ENCODE results near the gene GMCL1. TPM values are rescaled to one million over a fixed set of nuclear protein-coding genes. Genes with fewer than 3 reads are reported as not detected.
"Not testable (repeated sequence)": the region's sequence is repeated elsewhere in the genome, so short reads cannot be mapped to it uniquely, and the experiment has no call there.

The GMCL1 gene, protein sequence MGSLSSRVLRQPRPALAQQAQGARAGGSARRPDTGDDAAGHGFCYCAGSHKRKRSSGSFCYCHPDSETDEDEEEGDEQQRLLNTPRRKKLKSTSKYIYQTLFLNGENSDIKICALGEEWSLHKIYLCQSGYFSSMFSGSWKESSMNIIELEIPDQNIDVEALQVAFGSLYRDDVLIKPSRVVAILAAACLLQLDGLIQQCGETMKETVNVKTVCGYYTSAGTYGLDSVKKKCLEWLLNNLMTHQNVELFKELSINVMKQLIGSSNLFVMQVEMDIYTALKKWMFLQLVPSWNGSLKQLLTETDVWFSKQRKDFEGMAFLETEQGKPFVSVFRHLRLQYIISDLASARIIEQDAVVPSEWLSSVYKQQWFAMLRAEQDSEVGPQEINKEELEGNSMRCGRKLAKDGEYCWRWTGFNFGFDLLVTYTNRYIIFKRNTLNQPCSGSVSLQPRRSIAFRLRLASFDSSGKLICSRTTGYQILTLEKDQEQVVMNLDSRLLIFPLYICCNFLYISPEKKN
- 8.2 and 11.0 TPM in 2 replicates for total RNA-seq (2014; rRNA removed; shearing (Covaris generic))
- 17.0 and 19.9 TPM in 2 replicates for polyA plus RNA-seq (2015; cell fraction: cytosol; rRNA removed)
- 11.5 and 14.2 TPM in 2 replicates for polyA plus RNA-seq (2015; cell fraction: nucleus; rRNA removed)

DNA sequence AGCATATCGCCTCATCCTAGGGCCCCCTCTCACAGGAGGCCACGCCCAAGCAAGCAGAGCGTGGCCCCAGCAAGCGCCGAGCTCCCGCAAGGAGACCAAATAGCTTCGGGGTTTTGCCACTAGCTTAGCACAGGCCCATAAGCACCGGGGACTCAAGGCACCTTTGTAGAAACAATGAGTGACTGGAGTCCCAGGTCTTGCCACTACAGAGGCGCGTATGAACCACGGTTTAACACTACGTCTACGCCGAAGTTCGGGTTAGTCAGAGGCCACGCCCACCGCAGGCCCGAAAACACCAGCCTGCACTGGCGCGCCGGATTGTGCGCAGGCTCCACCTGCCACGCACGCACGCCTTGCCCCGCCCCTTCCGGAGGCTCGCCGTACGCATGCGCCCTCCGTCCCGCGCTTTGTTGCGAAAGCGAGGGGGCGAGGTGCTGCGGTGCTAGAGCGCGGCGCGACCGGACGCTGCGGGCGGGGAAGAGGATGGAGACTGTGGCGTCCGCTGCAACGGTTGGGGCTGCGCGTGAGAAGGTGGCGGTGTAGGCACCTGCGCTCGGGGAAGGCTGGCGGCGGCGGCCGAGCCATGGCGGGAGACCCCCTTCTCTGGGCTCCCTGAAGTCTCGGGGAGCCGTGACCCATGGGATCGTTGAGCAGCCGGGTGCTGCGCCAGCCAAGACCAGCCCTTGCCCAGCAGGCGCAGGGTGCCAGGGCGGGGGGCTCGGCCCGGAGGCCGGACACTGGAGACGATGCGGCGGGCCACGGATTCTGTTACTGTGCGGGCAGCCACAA is at the start of gene GMCL1:
TSS of gene GMCL1 (plus strand) at position 405 of the 789 bp plus-strand sequence. CDS start at position 638, 233 bp downstream.
- DNase-seq (ENCODE audit: low read depth), result peak; percentile 94

DNA sequence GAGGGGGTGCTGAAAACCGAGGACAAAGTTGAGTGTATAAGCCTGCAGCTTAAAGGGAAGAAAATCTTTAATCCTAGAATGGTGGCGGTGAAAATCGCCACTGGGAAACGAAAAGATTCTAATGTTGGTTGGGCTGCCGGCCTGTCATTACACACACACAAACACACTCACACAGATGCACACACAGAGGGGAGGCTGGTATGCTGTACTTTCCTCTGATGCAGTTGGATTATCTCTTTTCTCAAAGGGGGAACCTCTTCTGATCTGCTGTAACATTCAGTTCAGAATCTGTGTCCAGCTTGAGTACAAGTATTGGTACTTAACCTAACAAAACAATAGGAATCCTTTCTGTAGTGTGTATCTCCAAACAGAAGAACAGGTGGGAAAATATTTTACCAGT is 48.5 kb upstream of the GMCL1 start:
- DNase-seq (ENCODE audit: low read depth), result no peak

DNA sequence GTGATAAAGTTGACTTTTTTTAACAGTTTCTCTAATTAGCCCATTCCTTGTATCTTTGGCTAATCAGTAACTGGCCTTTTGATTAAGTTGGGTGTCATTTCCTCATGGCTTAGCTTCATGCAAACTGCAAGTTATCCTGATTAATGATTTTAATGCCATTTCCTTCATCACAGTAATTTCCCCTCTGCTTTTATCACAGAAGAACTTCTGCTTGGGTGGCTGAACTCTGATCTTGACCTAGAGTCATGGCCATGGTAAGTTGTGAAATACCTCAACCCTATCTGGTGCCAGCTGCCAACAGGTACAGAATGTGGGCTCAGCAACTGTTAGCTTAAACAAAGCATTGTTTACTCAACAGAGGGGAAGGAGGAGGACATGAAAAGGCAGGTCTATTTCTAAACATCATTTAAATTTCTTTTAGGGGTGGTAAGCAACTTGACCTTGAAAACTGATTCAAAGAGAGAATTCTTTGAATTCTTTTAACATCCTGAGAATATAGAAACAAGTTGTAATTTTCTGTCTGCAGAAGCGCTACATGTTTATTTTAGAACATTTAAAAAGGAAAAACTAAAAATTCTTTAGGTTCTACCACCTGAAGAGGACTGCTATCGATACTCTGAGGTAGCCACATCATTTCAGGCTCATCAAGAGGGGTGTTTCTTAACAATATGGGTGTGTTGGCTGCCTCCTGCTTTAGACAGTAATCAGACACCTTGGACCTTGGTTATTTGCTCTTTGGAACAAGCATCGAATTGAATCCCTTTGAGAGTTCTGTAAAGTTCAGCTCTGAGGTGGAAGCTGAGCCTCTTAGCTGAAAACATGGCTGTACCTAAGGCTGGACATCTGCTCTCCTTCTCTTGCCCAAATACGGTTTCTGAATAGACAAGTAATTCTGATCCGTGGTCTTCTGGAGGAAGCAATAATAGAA is 47.9 kb upstream of the GMCL1 start:
- DNase-seq (ENCODE audit: low read depth), result no peak

GRCh38 chr2:69784228-69784627 is 45.2 kb upstream of the GMCL1 start:
- no peak for DNase-seq (ENCODE audit: low read depth)

DNA sequence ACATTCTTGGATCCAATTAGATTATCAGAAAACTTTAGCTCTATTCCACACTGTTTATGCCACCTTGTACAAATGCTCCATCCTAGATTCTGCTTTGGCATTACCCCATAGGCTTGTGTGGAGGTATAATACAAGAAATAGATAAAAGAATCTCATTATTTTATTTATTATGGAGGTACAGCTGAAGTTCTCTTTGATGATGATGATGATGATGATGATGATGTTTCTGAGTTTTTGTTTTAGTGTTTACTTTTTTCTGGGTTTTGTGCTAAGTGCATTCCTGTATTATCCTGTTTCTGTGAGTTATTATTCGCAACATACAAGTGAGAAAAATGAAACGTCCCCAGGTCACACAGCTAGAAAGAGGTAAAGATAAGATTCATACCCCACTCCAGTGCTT is 44.1 kb upstream of the GMCL1 start:
- no peak for DNase-seq (ENCODE audit: low read depth)

DNA sequence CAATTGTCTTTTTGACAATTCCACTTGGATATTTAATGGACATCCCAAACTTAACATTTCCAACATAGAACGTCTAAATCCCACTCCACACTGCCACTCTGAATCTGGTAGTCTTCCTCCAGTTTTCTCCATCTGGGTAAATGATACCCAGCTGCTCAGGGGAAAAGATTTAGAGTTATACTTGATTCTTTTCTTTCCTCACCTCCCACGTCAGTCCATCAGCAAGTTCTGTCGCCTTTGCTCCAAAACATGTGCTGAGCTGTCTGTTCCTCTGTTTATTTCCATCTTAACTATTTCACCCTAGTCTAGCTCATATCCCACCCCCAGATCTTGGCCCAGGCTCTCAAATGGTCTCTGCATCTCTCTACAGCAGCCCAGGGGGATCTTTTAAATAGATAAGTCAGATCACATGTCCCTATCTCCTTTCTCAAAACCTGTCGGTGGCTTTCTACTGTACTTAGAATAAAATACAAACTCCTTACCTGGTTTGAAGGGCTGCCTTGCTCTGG is 43.4 kb upstream of the GMCL1 start:
- DNase-seq (ENCODE audit: low read depth), result no peak

- no peak for DNase-seq (ENCODE audit: low read depth)
Measured at GRCh38 chr2:69789175-69789721, 40.2 kb upstream of the GMCL1 start.

GRCh38 chr2:69789772-69790600 is 39.5 kb upstream of the GMCL1 start:
- DNase-seq (ENCODE audit: low read depth), result no peak

DNA sequence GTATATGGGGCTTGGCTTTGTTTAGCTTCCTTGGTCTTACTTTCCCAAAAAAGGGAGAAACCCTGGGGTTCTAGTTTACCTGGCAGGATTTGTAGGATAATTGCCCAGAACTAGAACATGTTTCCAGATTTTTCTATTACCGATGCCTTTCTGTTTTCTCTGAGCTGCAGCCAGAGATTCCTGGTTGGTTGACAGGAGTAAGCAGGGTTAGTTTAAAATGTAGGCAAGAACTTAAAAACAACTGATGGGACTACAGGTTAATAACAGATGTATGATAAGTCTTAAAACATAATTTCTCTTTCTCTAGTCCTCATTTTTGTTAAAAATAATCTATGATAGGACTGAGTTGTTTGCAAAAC is 38.9 kb upstream of the GMCL1 start:
- no peak for DNase-seq (ENCODE audit: low read depth)

GRCh38 chr2:69791045-69791444 is 38.4 kb upstream of the GMCL1 start:
- DNase-seq (ENCODE audit: low read depth), result no peak

- no peak for DNase-seq (ENCODE audit: low read depth)
Measured at GRCh38 chr2:69796174-69796573, 33.3 kb upstream of the GMCL1 start.

DNA sequence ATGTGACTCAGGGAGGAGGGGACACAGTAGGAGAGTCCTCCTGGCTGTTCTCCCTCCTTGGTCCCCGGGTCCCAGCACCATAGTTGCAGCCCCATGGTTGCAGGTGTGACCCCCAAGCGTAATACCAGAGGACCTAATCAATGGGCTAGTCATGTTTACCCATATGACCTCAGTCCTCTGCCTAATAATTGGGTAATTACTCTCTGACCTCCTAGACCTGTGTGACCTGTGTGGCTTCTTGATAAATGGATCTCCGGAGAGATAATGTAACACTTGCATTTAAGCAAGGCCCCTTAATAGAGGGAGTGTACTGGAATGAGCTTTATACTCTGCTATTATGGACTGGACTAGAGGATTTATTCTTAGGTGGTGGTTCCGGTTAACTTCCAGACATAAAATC is 32.2 kb upstream of the GMCL1 start:
- no peak for DNase-seq (ENCODE audit: low read depth)

DNA sequence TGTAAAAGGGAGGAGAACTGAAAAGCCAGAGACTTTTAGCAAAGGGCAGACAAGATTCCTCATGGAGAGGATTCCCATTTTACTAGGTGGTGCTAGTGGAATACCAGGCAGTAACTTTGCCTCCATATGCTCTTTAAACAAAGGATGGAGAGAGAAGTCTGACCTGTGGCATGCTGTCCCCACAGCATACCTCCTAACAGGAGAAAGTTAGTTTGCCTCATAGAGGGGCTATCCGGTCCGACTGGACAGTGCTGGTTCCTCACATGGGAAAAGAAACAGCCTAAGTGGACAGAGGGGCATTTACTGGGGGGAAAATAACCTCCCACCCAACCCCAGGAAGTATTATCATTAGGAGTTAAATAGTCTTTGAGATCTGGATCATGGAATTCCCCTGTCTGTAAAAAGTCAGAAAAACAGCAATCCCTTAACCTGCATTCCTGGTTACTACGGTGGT is 31.6 kb upstream of the GMCL1 start:
- DNase-seq (ENCODE audit: low read depth), result no peak

DNA sequence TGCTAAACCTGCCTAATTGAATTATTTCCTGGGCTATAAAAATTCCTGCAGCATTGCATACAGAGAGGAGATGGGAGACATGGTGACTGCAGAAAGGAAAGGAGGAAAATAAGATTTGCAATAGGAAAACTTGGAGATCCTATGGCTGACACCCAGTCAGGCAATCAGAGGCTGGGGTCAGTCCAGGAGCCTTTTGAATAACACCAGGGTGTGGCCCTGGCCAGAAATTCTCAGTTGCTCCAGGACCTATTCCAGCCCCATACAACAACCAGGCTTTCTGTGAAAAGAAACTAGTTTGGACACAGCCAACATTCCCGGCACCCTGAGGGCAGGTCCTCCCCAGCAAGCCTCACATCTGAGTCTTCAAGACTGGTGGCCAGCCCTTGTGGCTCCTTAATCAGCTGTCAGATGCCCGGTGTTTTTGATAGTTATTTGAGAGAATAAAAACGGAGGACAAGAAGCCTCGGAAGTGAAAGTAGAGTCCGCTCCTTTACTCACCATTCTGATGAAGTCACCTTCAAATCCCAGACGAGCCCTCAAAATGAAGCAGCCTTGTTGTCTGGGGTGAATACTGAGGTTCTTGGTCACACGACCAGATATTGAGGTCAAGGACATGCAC is 31.1 kb upstream of the GMCL1 start:
- DNase-seq (ENCODE audit: low read depth), result peak; percentile 28

GRCh38 chr2:69798909-69799526 is 30.4 kb upstream of the GMCL1 start:
- peak; percentile 65 for DNase-seq (ENCODE audit: low read depth)

- DNase-seq (ENCODE audit: low read depth), result no peak
Measured at GRCh38 chr2:69801745-69802290, 27.6 kb upstream of the GMCL1 start.

DNA sequence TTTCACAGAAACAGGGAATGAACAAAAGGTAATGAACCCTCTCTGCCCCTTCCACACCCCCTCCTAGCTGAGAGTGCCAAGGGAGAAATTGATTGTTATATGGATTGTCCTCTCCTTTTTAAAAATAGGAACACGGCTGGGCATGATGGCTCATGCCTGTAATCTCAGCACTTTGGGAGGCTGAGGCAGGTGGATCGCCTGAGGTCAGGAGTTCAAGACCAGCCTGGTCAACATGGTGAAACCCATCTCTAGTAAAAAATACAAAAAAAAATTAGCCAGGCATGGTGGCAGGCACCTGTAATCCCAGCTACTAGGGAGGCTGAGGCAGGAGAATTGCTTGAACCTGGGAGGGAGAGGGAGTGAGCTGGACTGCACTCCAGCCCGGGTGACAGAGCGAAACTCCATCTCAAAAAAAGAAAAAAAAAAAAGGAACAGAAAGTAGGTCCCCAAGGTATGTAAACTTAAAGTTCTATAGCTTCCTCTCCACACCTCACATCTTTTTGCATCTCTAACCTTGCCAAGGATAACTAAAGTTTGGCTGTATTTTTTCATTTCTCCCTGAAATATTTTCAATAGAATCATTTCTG is 26.6 kb upstream of the GMCL1 start:
- not testable (repeated sequence) for DNase-seq (ENCODE audit: low read depth)

DNA sequence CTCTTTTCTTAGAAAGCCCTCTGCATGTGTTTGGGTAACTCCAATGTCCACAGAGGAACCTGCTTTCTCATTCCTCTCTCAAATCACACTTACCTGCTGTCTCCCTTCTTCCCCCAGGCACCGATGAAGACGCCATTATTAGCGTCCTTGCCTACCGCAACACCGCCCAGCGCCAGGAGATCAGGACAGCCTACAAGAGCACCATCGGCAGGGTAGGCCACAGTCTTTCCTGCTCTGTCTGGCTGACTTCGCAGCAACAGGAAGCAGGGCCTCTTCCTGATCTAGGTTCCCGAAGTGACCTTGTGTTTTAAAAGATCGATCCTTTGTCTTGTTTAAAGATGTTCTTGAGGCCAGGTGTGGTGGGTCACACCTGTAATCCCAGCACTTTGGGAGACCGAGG is 25.0 kb upstream of the GMCL1 start:
- no peak for DNase-seq (ENCODE audit: low read depth)
